Breast epithelium (tissue), 3 donors: Measurements from ENCODE around the gene PTPRG.

Experiments used
- CTCF ChIP-seq, 3 donors: fragments of 450-650 bp; IDR thresholded peaks; one replicate each; pipeline ENCODE4 v1.5.1; 2016 to 2017; ENCODE audit warnings: antibody characterized with exemption in 3 of 3, mild to moderate bottlenecking in 3 of 3, moderate library complexity in 3 of 3
- POLR2A ChIP-seq: fragments of 450-650 bp; IDR thresholded peaks from one replicate; pipeline ENCODE4 v1.6.1; 2016; ENCODE audit warnings: antibody characterized with exemption, mild to moderate bottlenecking, moderate library complexity

- TF ChIP-seq POLR2A (no peak), CTCF (IDR thresholded peaks at IDR 0.05) (no peak)
Measured at GRCh38 chr3:61526308-61526707, 35.1 kb upstream of the PTPRG start.
